Stimulated activated CD4-positive, alpha-beta T cell treated with anti-CD3 and anti-CD28 coated beads, TNF-alpha, amount 100 ng/mL, for 24 hours (primary cell): ENCODE measurements around the gene GPATCH1.
A peak's percentile ranks its signal among the peaks of the same experiment; 100 is the strongest.
"Not testable (repeated sequence)": the region's sequence is repeated elsewhere in the genome, so short reads cannot be mapped to it uniquely, and the experiment has no call there.

Experiments
- DNase-seq, 3 experiments: peaks; one replicate each; pipeline ENCODE4 v3.0.0-alpha.2; 2020; ENCODE audit warnings: low read depth in 3 of 3

Gene GPATCH1

DNA sequence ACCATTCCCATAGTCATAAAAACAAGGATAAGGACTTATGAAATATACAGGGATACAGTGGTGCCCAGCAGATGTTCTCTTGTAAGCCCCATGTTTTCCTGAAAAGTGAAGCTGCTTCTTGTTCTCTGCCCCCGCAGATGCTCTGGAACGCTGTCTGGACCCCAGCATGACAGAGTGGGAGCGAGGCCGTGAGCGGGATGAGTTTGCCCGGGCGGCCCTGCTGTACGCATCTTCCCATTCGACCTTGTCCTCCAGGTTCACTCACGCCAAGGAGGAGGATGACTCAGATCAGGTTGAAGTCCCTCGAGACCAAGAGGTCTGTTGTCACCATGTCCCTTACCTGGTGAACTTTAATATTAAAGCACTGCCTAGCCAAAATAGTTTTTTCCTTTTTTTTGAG lies 30.6 kb downstream of the GPATCH1 start:
- no peak for DNase-seq

GRCh38 chr19:33114312-33114711 lies 33.3 kb downstream of the GPATCH1 start:
- no peak for DNase-seq

GRCh38 chr19:33117501-33117900 lies 36.5 kb downstream of the GPATCH1 start:
- DNase-seq = no peak

DNA sequence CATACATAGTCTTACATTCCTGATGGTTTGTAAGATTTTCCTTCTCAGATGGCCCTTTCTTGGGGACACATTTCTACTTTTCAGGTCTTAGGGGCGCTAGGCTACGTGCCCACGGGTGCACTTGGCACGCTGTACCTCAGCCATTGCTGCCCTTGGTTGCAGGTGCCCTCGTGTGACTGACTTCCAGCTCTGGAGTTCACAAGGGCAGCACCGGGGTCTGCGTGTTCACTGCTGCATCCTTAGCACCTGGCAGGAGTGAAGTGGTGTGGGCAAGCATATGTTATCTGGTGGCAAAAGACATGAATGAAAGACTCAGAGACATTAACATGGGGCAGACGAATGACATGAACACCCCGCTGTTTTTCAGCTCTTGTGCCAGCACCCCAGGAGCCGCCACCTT lies 37.7 kb downstream of the GPATCH1 start:
- no peak for DNase-seq

DNA sequence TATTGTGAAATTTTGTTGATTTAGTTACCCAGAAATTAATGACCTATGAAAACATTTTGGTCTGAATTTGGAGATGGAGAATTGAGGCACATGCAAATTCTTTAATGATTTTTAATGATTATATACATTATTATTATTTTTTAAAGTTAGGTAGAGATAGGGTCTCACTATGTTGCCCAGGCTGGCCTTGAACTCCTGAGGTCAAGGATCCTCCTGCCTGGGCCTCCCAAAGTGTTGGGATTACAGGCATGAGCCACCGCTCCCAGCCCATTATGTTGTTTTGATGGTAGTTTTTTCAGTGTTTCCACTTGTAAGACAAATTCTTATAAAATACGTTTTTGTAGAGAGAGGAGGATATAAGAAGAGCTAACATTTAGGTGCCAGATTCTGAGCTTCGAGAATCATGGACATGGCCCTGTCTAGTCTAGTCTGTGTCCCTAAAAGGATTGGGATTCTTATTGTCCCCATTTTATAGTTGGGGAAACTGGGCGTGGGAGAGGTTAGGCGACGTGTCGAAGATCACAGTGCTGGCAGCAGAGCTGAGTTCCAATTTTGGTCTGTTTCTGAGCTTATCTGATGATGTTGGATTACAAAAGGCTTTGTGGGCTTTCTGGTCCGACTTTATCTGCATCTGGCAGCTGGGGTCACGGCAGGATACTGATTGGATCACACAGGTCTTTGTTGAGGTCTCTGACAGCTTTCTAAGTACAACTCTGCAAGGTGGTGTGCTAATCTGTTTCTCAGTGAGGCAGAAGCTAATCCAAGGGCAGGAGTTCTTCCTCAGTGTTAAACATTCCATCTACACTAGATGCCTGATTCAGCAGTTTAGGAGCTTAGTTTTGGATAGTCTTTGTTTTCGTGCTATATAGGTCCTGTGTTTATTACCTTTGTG lies 43.5 kb downstream of the GPATCH1 start:
- no peak for DNase-seq

- peak in 2 of 3 experiments; percentile 33 to 34 for DNase-seq
Measured at GRCh38 chr19:33125929-33126388, 45.0 kb downstream of the GPATCH1 start.

DNA sequence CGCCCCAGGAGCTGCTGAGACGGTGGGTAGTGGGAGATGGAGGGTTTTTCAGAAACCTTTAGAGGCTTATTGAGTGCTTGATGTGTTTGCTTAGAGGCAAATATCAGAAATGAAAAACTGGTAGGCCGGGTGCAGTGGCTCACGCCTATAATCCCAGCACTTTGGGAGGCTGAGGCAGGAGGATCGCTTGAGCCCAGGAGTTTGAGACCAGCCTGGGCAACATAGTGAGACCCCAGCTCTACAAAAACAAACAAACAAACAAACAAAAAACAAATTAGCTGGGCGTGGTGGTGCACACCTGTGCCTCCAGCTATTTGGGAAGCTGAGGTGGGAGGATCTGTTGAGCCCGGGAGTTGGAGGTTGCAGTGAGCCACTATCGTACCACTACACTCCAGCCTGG lies 45.7 kb downstream of the GPATCH1 start:
- DNase-seq = not testable (repeated sequence)

- DNase-seq = no peak
Measured at GRCh38 chr19:33129901-33130300, 48.9 kb downstream of the GPATCH1 start.

DNA sequence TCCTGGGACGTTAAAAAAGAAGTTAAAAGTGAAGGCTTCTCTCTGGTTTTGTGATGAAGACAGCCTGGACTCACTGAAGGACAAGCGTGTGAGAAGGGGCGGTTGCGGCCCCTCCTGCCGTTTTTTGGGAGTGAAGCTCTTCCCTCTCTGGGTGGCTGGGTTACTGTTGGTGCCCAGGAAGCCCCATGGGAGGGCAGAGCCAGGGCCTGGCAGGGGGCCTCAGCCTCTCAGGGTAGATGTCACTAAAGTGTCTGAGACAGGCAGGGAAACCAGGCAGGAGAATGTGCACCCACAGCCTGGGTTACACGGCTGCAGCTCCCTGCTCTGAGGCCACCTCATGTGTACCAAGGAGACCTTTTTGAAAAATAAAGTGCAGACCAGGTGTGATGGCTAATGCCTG lies 49.5 kb downstream of the GPATCH1 start:
- DNase-seq = no peak

GRCh38 chr19:33132021-33132420 lies 51.0 kb downstream of the GPATCH1 start, which contains the start of gene WDR88:
Gene WDR88 (plus strand): TSS chr19:33132114. CDS start chr19:33132170, 56 bp downstream.
- no peak for DNase-seq

- no peak for DNase-seq
Measured at GRCh38 chr19:33132425-33132824, 51.4 kb downstream of the GPATCH1 start.

DNA sequence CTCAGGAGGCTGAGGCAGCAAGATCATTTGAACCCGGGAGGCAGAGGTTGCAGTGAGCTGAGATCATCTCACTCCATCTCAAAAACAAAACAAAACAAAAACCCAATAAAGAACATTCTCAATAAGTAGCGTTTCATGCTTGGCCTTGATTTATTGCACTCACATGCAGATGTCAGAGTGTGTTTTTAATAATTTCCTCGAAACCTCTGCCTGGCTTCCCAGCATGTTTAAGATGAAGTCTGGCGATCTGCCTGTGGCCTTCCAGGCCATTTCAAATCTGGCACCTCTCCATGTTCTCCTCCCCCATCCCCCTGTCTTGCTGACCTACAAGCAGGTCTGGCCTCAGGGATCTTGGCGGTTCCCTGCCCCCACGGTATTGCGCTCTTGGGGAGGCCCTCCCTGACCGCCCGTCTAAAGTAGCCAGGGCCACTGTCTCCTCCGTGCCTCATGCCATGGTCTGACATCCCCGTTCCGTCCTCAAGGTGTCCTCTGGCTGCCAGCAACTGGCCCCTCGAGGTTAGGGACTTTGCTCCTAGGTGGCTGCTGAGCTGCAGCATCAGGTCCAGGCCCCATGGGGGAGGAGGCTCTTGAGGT lies 52.6 kb downstream of the GPATCH1 start:
- no peak for DNase-seq

DNA sequence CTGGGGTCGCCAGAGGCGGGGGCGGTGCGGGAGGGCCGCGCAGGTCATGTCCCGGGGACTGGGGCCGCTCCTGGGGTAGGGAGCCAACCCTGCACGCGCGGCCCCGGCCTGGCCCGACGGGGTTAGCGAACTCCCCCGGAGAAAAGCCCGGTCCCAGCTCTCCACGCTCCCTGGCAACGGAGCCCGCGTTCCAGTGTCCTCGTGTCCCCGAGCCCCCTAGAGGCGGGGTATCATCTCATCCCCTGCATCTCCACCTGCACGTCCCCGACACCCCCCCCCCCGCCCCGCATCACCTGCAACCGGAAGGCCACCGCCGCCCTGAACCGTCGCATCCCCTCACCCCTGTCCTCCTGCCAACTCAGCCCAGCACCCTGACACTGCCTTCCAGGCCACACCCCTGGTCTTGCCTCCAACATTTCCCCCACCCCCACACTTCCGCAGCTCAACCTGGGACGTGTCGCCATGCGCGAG lies 53.6 kb downstream of the GPATCH1 start:
- peak; percentile 22 to 72 (median 27) for DNase-seq

DNA sequence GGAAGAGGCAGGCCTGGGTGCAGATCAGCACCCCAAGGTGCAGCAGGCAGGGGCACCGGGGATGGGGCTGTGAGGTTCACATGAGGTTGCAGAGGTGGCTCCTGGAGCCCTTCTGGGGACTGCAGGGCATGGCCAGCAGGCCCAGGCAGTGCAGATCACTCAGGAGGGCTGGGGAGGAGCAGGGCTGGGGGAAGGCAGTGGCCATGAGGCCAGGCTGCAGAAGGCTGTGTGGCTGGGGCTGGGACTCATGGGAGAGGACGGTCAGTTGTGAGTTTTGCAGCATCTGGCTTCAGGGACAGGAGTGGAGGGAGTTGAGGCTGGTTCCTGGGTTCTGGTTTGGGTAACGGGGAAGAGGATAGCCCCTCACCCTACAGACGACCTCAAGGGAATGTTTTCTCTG lies 58.2 kb downstream of the GPATCH1 start:
- DNase-seq = no peak

- DNase-seq = peak; percentile 31 to 50 (median 31)
Measured at GRCh38 chr19:33143897-33144405, 63.0 kb downstream of the GPATCH1 start.

DNA sequence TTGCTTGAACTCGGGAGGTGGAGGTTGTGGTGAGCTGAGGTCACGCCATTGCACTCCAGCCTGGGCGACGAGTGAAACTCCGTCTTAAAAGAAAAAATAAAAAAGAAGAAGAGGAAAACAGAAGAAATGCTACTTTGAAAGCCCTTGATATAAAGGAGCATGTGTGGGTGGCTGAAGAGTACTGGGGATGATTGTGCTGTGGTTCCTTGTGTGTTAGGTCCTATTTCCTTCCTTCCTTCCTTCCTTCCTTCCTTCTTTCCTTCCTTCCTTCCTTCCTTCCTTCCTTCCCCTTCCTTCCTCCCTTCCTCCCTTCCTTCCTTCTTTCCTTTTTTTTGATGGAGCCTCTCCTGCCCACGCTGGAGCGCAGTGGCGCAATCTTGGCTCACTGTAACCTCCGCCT lies 65.2 kb downstream of the GPATCH1 start:
- DNase-seq = no peak

GRCh38 chr19:33147538-33147937 lies 66.6 kb downstream of the GPATCH1 start:
- DNase-seq = no peak

- no peak for DNase-seq
Measured at GRCh38 chr19:33150852-33151518, 70.0 kb downstream of the GPATCH1 start.

DNA sequence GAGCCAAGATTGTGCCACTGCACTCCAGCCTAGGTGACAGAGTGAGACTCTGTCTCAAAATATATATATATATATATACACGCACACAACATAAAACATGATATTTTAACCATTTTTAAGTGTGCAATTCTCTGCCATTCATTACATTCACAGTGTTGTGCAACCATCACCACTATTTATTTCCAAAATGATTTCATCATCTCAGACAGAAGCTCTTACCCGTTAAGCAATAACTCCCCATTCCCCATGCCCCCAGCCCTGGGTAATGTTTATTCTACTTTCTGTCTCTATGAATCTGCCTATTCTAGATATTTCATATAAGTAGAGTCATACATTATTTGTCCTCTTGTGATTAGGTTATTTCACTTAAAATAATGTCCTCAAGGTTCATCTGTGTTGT lies 71.2 kb downstream of the GPATCH1 start:
- DNase-seq = no peak

- DNase-seq = not testable (repeated sequence)
Measured at GRCh38 chr19:33152625-33153024, 71.6 kb downstream of the GPATCH1 start.

DNA sequence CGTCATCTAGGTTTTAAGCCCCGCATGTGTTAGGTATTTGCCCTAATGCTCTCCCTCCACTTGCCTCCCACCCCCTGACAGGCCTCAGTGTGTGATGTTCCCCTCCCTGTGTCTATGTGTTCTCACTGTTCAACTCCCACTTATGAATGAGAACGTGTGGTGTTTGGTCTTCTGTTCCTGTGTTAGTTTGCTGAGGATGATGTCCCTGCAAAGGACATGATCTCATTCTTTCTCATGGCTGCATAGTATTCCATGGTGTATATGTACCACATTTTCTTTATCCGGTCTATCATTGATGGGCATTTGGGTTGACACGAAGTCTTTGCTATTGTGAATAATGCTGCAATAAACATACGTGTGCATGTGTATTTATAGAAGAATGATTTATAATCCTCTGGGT lies 73.3 kb downstream of the GPATCH1 start:
- not testable (repeated sequence) for DNase-seq

DNA sequence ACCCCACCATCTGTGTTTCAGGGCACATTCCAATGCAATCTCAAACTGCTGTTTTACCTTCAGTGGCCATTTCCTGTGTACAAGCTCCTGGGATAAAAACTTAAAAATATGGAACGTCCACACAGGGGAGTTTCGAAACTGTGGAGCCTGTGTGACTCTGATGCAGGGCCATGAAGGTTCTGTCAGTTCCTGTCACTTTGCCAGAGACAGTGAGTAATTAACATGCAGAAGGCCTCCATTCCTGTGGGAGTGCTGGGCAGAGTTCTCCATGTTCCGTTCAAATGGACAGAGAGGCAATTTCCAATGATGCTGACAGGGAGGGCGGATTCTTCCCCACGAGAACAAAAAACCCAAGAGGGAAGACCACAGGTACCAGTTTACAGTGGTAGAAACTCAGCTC lies 75.4 kb downstream of the GPATCH1 start:
- no peak for DNase-seq
